Measurements from ENCODE around the gene SIK2. TPM values are rescaled to one million over a fixed set of nuclear protein-coding genes. Genes with fewer than 3 reads are reported as not detected.
"Not testable (repeated sequence)": the region's sequence is repeated elsewhere in the genome, so short reads cannot be mapped to it uniquely, and the experiment has no call there.

The SIK2 gene
- total RNA-seq, 1 donor from 2014 or later = 10.1 TPM

DNA sequence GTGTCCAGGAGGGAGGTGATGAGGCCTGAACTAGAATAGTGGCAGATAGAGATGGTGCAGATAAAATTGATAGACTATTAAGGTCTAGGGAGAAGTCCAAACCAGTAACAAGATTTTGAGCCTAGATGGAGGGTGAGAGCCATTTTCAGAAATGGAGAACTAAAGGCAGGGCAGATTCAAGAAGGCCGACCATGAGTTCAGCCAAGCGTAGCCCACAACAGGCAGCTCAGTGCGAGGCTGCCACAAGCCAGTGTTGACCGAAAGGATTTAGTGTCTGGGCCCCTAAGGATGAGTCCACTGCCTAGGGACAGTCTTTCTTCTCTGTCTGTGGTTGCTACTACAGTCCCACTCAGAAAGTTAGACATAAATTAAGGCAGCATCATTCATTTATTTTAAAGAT, 112.3 kb downstream of the SIK2 start:
- TF ChIP-seq, protein P1, sequence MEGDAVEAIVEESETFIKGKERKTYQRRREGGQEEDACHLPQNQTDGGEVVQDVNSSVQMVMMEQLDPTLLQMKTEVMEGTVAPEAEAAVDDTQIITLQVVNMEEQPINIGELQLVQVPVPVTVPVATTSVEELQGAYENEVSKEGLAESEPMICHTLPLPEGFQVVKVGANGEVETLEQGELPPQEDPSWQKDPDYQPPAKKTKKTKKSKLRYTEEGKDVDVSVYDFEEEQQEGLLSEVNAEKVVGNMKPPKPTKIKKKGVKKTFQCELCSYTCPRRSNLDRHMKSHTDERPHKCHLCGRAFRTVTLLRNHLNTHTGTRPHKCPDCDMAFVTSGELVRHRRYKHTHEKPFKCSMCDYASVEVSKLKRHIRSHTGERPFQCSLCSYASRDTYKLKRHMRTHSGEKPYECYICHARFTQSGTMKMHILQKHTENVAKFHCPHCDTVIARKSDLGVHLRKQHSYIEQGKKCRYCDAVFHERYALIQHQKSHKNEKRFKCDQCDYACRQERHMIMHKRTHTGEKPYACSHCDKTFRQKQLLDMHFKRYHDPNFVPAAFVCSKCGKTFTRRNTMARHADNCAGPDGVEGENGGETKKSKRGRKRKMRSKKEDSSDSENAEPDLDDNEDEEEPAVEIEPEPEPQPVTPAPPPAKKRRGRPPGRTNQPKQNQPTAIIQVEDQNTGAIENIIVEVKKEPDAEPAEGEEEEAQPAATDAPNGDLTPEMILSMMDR (IDR thresholded peaks at IDR 0.05; ENCODE audit: insufficient read depth, low read length, poor library complexity, severe bottlenecking) = no peak
- Histone ChIP-seq H3K36me3 (ENCODE audit: control insufficient read depth, insufficient read depth, low read length) (no peaks in the 10 kb centered on the region), H3K4me3 (ENCODE audit: low read depth, low read length) (no peak overlapping the region), H3K27me3 (ENCODE audit: control insufficient read depth, insufficient read depth, low read length) (no peaks in the 10 kb centered on the region)
- DNase-seq (ENCODE audit: low read depth) = no peak

DNA sequence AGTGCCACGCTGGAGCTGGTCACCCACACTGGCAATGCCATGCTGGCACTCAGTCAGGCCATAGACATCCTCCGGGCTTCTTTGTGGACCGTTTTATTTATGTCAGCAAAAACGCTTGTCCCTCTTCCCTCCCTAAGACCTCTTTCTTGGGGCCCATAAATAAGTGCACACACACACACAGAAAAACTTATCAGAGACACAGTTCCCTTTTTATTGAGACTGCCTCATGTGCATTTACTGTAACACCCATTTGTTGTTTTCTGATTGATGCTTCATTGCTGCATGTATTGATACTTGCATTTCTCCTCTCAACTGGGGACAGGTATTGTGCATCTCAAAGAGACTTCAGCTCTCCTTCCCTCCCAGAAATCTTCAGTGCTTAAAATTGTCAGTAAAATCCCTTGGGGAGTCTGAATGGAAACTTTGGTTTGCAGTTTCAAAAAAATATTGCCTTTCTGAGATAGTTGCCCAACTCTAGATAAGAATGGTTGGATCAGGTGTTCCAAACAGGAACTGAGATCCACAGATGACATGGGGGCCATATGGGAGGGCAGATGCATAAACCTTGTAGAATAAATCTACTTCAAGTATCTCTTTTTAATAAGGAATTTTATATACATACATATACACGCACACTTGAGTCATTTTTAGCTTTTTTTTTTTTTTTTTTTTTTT, 113.0 kb downstream of the SIK2 start:
- H3K4me3 ChIP-seq (ENCODE audit: low read depth, low read length) = no peak overlapping the region
- no peaks in the 10 kb centered on the region for H3K27me3 ChIP-seq (ENCODE audit: control insufficient read depth, insufficient read depth, low read length)
- no peak for DNase-seq (ENCODE audit: low read depth)
- TF ChIP-seq, protein P1 (IDR thresholded peaks at IDR 0.05; ENCODE audit: insufficient read depth, low read length, poor library complexity, severe bottlenecking) = no peak
- H3K36me3 ChIP-seq (ENCODE audit: control insufficient read depth, insufficient read depth, low read length) = peaks cover 4% of the 10 kb centered on the region

DNA sequence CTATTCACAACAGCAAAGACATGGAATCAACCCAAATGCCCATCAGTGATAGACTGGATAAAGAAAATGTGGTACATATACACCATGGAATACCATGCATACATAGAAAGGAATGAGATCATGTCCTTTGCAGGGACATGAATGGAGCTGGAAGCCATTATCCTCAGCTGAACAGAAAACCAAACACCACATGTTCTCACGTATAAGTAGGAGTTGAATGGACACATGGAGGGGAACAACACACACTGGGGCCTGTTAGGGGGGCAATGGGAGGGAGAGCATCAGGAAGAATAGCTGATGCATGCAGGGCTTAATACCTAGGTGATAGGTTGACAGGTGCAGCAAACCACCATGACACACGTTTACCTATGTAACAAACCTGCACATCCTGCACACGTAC, 115.4 kb downstream of the SIK2 start:
- not testable (repeated sequence) for DNase-seq (ENCODE audit: low read depth); H3K4me3 ChIP-seq (ENCODE audit: low read depth, low read length); H3K36me3 ChIP-seq (ENCODE audit: control insufficient read depth, insufficient read depth, low read length); H3K27me3 ChIP-seq (ENCODE audit: control insufficient read depth, insufficient read depth, low read length)

DNA sequence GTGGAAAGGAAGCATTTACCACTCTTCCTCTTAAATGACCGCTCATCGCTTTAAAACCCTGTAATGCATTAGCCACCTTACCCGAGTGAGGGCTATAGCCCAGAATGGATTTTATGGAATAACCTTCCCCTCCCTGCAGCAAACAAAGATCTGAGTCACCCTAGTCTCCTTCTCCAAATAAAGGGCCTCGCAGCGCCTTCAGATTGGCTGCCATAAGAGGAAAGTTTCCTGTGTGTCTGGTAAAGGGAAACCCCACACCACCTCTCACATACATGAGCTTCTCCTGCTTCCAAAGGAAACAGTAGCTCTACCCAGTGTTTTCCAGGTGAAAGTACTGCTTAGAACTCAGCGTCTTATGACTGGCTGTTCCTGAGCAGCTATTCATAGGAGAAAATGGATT, 116.2 kb downstream of the SIK2 start:
- Histone ChIP-seq H3K4me3 (ENCODE audit: low read depth, low read length) (no peak overlapping the region), H3K36me3 (ENCODE audit: control insufficient read depth, insufficient read depth, low read length) (peaks cover 9% of the 10 kb centered on the region), H3K27me3 (ENCODE audit: control insufficient read depth, insufficient read depth, low read length) (no peaks in the 10 kb centered on the region)
- TF ChIP-seq, protein P1 (IDR thresholded peaks at IDR 0.05; ENCODE audit: insufficient read depth, low read length, poor library complexity, severe bottlenecking) = no peak
- peak; percentile 54 for DNase-seq (ENCODE audit: low read depth)

DNA sequence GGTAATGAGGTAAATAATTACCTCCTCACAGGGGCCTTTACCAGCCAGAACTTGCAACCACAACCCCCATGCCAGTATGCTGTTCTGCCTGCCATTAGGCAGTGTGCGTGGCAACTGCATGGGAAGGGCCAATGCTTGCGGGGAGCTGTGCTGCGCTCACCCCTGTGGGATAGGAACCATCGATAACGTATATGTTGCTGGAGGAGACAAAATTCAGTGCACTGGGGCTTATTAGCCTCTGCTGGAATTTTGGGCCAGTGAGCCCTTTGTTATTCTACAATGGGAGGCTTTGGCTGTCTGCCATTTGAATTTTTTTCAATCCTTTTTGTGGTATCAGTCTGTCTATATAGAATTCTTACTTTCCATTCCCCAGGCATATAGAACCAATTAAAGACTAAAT, 116.6 kb downstream of the SIK2 start:
- H3K4me3 ChIP-seq (ENCODE audit: low read depth, low read length) = no peak overlapping the region
- DNase-seq (ENCODE audit: low read depth) = no peak
- TF ChIP-seq, protein P1 (IDR thresholded peaks at IDR 0.05; ENCODE audit: insufficient read depth, low read length, poor library complexity, severe bottlenecking) = no peak

DNA sequence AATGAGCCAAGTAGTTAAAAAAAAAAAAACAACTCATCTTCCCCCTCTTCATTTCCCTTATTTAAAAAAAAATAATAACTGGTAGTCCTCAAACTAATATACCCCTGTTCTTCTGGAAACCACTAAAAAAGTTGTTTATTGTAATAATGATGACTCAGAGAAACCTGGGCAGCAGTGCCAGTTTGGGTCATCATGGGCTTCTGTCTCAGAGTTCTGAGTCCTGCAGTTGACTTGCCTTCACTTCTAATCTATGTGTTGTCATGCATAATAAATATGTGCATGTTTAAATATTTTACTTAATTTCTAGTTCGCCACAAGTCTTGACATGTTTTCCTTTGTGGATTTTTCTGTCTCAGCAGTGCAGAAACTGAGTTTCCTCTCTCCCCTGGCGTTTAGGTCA, 117.1 kb downstream of the SIK2 start:
- no peaks in the 10 kb centered on the region for H3K27me3 ChIP-seq (ENCODE audit: control insufficient read depth, insufficient read depth, low read length)
- H3K4me3 ChIP-seq (ENCODE audit: low read depth, low read length) = no peak overlapping the region
- H3K36me3 ChIP-seq (ENCODE audit: control insufficient read depth, insufficient read depth, low read length) = peaks cover 9% of the 10 kb centered on the region
- no peak for DNase-seq (ENCODE audit: low read depth)
- TF ChIP-seq, protein P1 (IDR thresholded peaks at IDR 0.05; ENCODE audit: insufficient read depth, low read length, poor library complexity, severe bottlenecking) = no peak

More for the DNA sequence above, 116.6 kb downstream of the SIK2 start:
- Histone ChIP-seq H3K36me3 (ENCODE audit: control insufficient read depth, insufficient read depth, low read length) (peaks cover 9% of the 10 kb centered on the region), H3K27me3 (ENCODE audit: control insufficient read depth, insufficient read depth, low read length) (no peaks in the 10 kb centered on the region)
